Measurements from ENCODE around the gene RPL28. TPM values are rescaled to one million over a fixed set of nuclear protein-coding genes. Genes with fewer than 3 reads are reported as not detected.

Gene RPL28
- total and polyA plus RNA-seq, 10 of the 15 experiments (the other 5 are each of a cell fraction or from before 2014, with no cell fraction given) = 260 to 3,542 (median 891) TPM

- H3K79me2 ChIP-seq (ENCODE audit: control insufficient read depth, insufficient read depth, low read length) = no peaks in the 10 kb centered on the region
- in situ Hi-C loops (cut with MboI) = no loop called here
- POLR2A ChIA-PET = no interaction called here
- H3K27me3 ChIP-seq (replicated peaks in 1 of 2; ENCODE audit: control insufficient read depth in 2 of 2, insufficient read depth in 2 of 2, low read length in 1 of 2) = no peaks in the 10 kb centered on the region; a peak in 1 of 4 replicates
- H3K27ac ChIP-seq (ENCODE audit: control insufficient read depth, insufficient read depth) = no peak overlapping the region
- no peaks in the 10 kb centered on the region for H3K9me3 ChIP-seq (replicated peaks; ENCODE audit: control insufficient read depth, insufficient read depth, low read length)
- no peak for ATAC-seq
- BruUV-seq (replicated peaks) = no TSS peak
- H3K4me3 ChIP-seq = no peak overlapping the region
- intact Hi-C loops (cut with micrococcal nuclease; ENCODE audit: unreplicated experiment) = no loop called here
- RAD21 ChIA-PET (ENCODE audit: unreplicated experiment) = no interaction called here
- CTCF ChIA-PET = no interaction called here
- H4K20me1 ChIP-seq (ENCODE audit: control insufficient read depth, insufficient read depth) = no peaks in the 10 kb centered on the region
- FAIRE-seq = no peak
- no peak for TF ChIP-seq ZNF384 (IDR thresholded peaks at IDR 0.05; ENCODE audit: borderline replicate concordance, low read depth, low read length)
- TF ChIP-seq SUZ12 (IDR thresholded peaks at IDR 0.05; ENCODE audit: unreplicated experiment) = no peak
- TF ChIP-seq TCF3 (IDR thresholded peaks at IDR 0.05; ENCODE audit: borderline replicate concordance, insufficient read depth, low read depth, low read length) = no peak
- TF ChIP-seq TAF1 (IDR thresholded peaks at IDR 0.05; ENCODE audit: borderline replicate concordance, low read depth, low read length) = no peak
- no peak for TF ChIP-seq JUND (IDR thresholded peaks at IDR 0.05; ENCODE audit: low read depth, low read length)
- TF ChIP-seq, protein P1, sequence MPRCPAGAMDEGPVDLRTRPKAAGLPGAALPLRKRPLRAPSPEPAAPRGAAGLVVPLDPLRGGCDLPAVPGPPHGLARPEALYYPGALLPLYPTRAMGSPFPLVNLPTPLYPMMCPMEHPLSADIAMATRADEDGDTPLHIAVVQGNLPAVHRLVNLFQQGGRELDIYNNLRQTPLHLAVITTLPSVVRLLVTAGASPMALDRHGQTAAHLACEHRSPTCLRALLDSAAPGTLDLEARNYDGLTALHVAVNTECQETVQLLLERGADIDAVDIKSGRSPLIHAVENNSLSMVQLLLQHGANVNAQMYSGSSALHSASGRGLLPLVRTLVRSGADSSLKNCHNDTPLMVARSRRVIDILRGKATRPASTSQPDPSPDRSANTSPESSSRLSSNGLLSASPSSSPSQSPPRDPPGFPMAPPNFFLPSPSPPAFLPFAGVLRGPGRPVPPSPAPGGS (IDR thresholded peaks at IDR 0.05; ENCODE audit: borderline replicate concordance, insufficient read depth, low read depth, low read length, poor library complexity, severe bottlenecking) = no peak
- TF ChIP-seq, protein P2, sequence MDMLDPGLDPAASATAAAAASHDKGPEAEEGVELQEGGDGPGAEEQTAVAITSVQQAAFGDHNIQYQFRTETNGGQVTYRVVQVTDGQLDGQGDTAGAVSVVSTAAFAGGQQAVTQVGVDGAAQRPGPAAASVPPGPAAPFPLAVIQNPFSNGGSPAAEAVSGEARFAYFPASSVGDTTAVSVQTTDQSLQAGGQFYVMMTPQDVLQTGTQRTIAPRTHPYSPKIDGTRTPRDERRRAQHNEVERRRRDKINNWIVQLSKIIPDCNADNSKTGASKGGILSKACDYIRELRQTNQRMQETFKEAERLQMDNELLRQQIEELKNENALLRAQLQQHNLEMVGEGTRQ (IDR thresholded peaks at IDR 0.05; ENCODE audit: borderline replicate concordance, low read depth, low read length) = no peak
- TF ChIP-seq STAT3 (IDR thresholded peaks at IDR 0.05; ENCODE audit: low read depth, low read length) = no peak
- TF ChIP-seq KDM1A (IDR thresholded peaks at IDR 0.05; ENCODE audit: borderline replicate concordance) = no peak
- TF ChIP-seq IKZF1 (conservative IDR thresholded peaks at IDR 0.05) = no peak
- no peak for TF ChIP-seq MLLT1 (IDR thresholded peaks at IDR 0.05)
- no peak for TF ChIP-seq NR2F1 (conservative IDR thresholded peaks at IDR 0.05)
- TF ChIP-seq MAX (IDR thresholded peaks at IDR 0.05; ENCODE audit: low read depth, low read length) = no peak
- TF ChIP-seq, protein P3, sequence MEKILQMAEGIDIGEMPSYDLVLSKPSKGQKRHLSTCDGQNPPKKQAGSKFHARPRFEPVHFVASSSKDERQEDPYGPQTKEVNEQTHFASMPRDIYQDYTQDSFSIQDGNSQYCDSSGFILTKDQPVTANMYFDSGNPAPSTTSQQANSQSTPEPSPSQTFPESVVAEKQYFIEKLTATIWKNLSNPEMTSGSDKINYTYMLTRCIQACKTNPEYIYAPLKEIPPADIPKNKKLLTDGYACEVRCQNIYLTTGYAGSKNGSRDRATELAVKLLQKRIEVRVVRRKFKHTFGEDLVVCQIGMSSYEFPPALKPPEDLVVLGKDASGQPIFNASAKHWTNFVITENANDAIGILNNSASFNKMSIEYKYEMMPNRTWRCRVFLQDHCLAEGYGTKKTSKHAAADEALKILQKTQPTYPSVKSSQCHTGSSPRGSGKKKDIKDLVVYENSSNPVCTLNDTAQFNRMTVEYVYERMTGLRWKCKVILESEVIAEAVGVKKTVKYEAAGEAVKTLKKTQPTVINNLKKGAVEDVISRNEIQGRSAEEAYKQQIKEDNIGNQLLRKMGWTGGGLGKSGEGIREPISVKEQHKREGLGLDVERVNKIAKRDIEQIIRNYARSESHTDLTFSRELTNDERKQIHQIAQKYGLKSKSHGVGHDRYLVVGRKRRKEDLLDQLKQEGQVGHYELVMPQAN (conservative IDR thresholded peaks at IDR 0.05) = no peak
- no peak for TF ChIP-seq RCOR1 (conservative IDR thresholded peaks at IDR 0.05; ENCODE audit: low read depth, low read length)
- TF ChIP-seq TBL1XR1 (IDR thresholded peaks at IDR 0.05; ENCODE audit: low read depth, low read length) = no peak
- no peak for DNase-seq (ENCODE audit: low read depth, low spot score)
- no peak overlapping the region for H3K9ac ChIP-seq (ENCODE audit: control insufficient read depth, insufficient read depth, low read length)
- no peaks in the 10 kb centered on the region for H3K36me3 ChIP-seq (ENCODE audit: control insufficient read depth in 2 of 2, insufficient read depth in 2 of 2, low read length in 1 of 2)
- no peak overlapping the region for H3K4me2 ChIP-seq (ENCODE audit: control insufficient read depth, insufficient read depth)
- no peaks in the 10 kb centered on the region for H3K4me1 ChIP-seq (ENCODE audit: control insufficient read depth, insufficient read depth, low read length)
- 39% methylated on average over 35 of the region's 38 CpGs for WGBS (ENCODE audit: insufficient coverage, insufficient replicate concordance, low lambda C conversion rate, missing lambda C conversion rate)
- SMC1A ChIA-PET (ENCODE audit: uncharacterized antibody, unreplicated experiment) = no interaction called here
- H2AFZ ChIP-seq (ENCODE audit: control insufficient read depth, low read depth, low read length) = no peak overlapping the region
Measured at GRCh38 chr19:55362174-55362989, 23.4 kb upstream of the RPL28 start.
